HG03097 (cell line): ENCODE measurements around the gene TMEM126B.
"Not testable (repeated sequence)": the region's sequence is repeated elsewhere in the genome, so short reads cannot be mapped to it uniquely, and the experiment has no call there.

Source experiments
- ATAC-seq: cut with Tn5 transposase; IDR thresholded peaks from one replicate; pipeline ENCODE4 v1.9.1; 2021; ENCODE audit not compliant: unreplicated experiment, low FRiP score

Gene TMEM126B

GRCh38 chr11:85627998-85628770, at the start of gene TMEM126B:
TMEM126B (plus strand) TSS chr11:85628593; CDS start chr11:85628608, 15 bp downstream.
- peak; percentile 99 for ATAC-seq

- ATAC-seq: no peak
Observed at GRCh38 chr11:85582111-85582510, 46.3 kb upstream of the TMEM126B start.

GRCh38 chr11:85589373-85589772, 39.0 kb upstream of the TMEM126B start:
- no peak for ATAC-seq

GRCh38 chr11:85590848-85591483, 37.4 kb upstream of the TMEM126B start:
- no peak for ATAC-seq

- no peak for ATAC-seq
Observed at GRCh38 chr11:85595285-85595884, 33.0 kb upstream of the TMEM126B start.

GRCh38 chr11:85596886-85597285, 31.5 kb upstream of the TMEM126B start:
- no peak for ATAC-seq

GRCh38 chr11:85599083-85599482, 29.3 kb upstream of the TMEM126B start:
- ATAC-seq: no peak

- ATAC-seq: no peak
Observed at GRCh38 chr11:85602526-85603213, 25.7 kb upstream of the TMEM126B start.

GRCh38 chr11:85603220-85603619, 25.2 kb upstream of the TMEM126B start:
- no peak for ATAC-seq

- not testable (repeated sequence) for ATAC-seq
Observed at GRCh38 chr11:85606237-85606636, 22.2 kb upstream of the TMEM126B start.

GRCh38 chr11:85608621-85609020, 19.8 kb upstream of the TMEM126B start:
- ATAC-seq: not testable (repeated sequence)

- ATAC-seq: not testable (repeated sequence)
Observed at GRCh38 chr11:85609286-85609685, 19.1 kb upstream of the TMEM126B start.

GRCh38 chr11:85611643-85612042, 16.8 kb upstream of the TMEM126B start:
- not testable (repeated sequence) for ATAC-seq

GRCh38 chr11:85619499-85619898, 8.9 kb upstream of the TMEM126B start:
- no peak for ATAC-seq

GRCh38 chr11:85620256-85620655, 8.1 kb upstream of the TMEM126B start:
- ATAC-seq: no peak

- ATAC-seq: no peak
Observed at GRCh38 chr11:85626496-85626895, 1.9 kb upstream of the TMEM126B start.

- peak; percentile 1 for ATAC-seq
Observed at GRCh38 chr11:85627332-85627997, 928 bp upstream of the TMEM126B start, which contains the start of gene DLG2. DLG2 (minus strand) TSS chr11:85627344.

GRCh38 chr11:85628771-85629341, 463 bp downstream of the TMEM126B start:
- no peak for ATAC-seq

- no peak for ATAC-seq
Observed at GRCh38 chr11:85634747-85635146, 6.4 kb downstream of the TMEM126B start.

GRCh38 chr11:85643191-85643614, 14.8 kb downstream of the TMEM126B start:
- ATAC-seq: no peak
